OCI-LY7 (cell line): Measurements from ENCODE around the gene UBXN2A. TPM values are rescaled to one million over a fixed set of nuclear protein-coding genes. Genes with fewer than 3 reads are reported as not detected.

ENCODE experiments used
- BruUV-seq: library from RNA; stranded (reverse); fragments of 400-500 nt; replicated peaks from 2 replicates; lab custom pipeline; 2021; lab: Mats Ljungman, UMichigan
- CTCF ChIA-PET: fragments of 300-600 bp; sonication (Branson Sonifier 250); formaldehyde crosslinking; loops from one replicate; lab custom pipeline; 2022; ENCODE audit warnings: antibody characterized with exemption; ENCODE audit not compliant: unreplicated experiment; lab: Charles Lee
- POLR2A ChIA-PET: fragments of 300-600 bp; sonication (Branson Sonifier 250); formaldehyde crosslinking; loops from one replicate; lab custom pipeline; 2022; ENCODE audit warnings: antibody characterized with exemption; lab: Charles Lee
- DNase-seq: peaks from one replicate; pipeline ENCODE4 v3.0.0-alpha.2; 2015; ENCODE audit warnings: low spot score
- H2AFZ ChIP-seq: fragments of 200-600 bp; sonication (generic), shearing (Covaris generic); 2 replicates; pipeline ENCODE4 v1.6.1; 2014; ENCODE audit warnings: mild to moderate bottlenecking, antibody characterized with exemption, low read length, moderate library complexity
- H3K27ac ChIP-seq: fragments of 200-600 bp; sonication (generic); 2 replicates; pipeline ENCODE4 v1.5.1; 2014; ENCODE audit warnings: mixed run types, low read depth, mild to moderate bottlenecking, moderate library complexity, low read length, inconsistent platforms; ENCODE audit not compliant: poor library complexity, severe bottlenecking
- H3K36me3 ChIP-seq: fragments of 200-600 bp; sonication (generic); 2 replicates; pipeline ENCODE4 v1.6.1; 2014; ENCODE audit warnings: mild to moderate bottlenecking, antibody characterized with exemption, low read length, moderate library complexity, mixed read lengths; ENCODE audit not compliant: insufficient read depth
- H3K4me1 ChIP-seq: fragments of 200-600 bp; sonication (generic); 2 replicates; pipeline ENCODE4 v1.5.1; 2014; ENCODE audit warnings: mild to moderate bottlenecking, low read length; ENCODE audit not compliant: insufficient read depth, poor library complexity, severe bottlenecking
- H3K4me2 ChIP-seq: fragments of 200-600 bp; sonication (generic); 2 replicates; pipeline ENCODE4 v1.6.1; 2014; ENCODE audit warnings: mild to moderate bottlenecking, low read length
- H3K4me3 ChIP-seq: fragments of 200-600 bp; sonication (generic); 2 replicates; pipeline ENCODE4 v1.5.1; 2014; ENCODE audit warnings: mild to moderate bottlenecking, low read depth, low read length; ENCODE audit not compliant: poor library complexity, severe bottlenecking
- H3K79me2 ChIP-seq: fragments of 200-600 bp; sonication (generic); 2 replicates; pipeline ENCODE4 v1.6.1; 2016; ENCODE audit warnings: low read depth, mild to moderate bottlenecking, low read length, moderate library complexity, mixed read lengths; ENCODE audit not compliant: insufficient read depth
- H3K9me2 ChIP-seq: fragments of 200-600 bp; sonication (generic); 2 replicates; pipeline ENCODE4 v1.6.1; 2016; ENCODE audit warnings: mild to moderate bottlenecking, low read length, mixed read lengths; ENCODE audit not compliant: insufficient read depth
- H3K9me3 ChIP-seq: fragments of 200-600 bp; sonication (generic); 2 replicates; pipeline ENCODE4 v1.6.1; 2014; ENCODE audit warnings: mild to moderate bottlenecking, mixed run types, low read length, mixed read lengths
- H4K20me1 ChIP-seq: fragments of 200-600 bp; sonication (generic); 2 replicates; pipeline ENCODE4 v1.6.1; 2014; ENCODE audit warnings: mild to moderate bottlenecking, antibody characterized with exemption, low read length, moderate library complexity, mixed read lengths; ENCODE audit not compliant: insufficient read depth
- EZH2phosphoT487 ChIP-seq: fragments of 200-600 bp; sonication (generic); IDR thresholded peaks from 2 replicates; pipeline ENCODE4 v1.6.1; 2018; ENCODE audit warnings: low read depth, borderline replicate concordance, mild to moderate bottlenecking, mixed run types, antibody characterized with exemption, low read length, moderate library complexity, mixed read lengths
- intact Hi-C: fragments of 100-400 bp; cut with micrococcal nuclease; formaldehyde crosslinking; loops from one replicate; pipeline ENCODE4 v1.10.0; 2022; ENCODE audit not compliant: unreplicated experiment
- total RNA-seq, 2 experiments: library from RNA; depleted of rRNA in 1 of 2; stranded (reverse); fragments of >200 nt in 1 of 2; shearing (Covaris generic) in 1 of 2; gene quantifications; 2 replicates each; pipeline ENCODE4 v1.2.3, GENCODE V29; 2014 to 2022
- TF ChIP-seq, protein P1 (sequence below): fragments of 200-600 bp; sonication (generic); conservative IDR thresholded peaks from 2 replicates; pipeline ENCODE4 v1.5.1; 2014; ENCODE audit warnings: mild to moderate bottlenecking, antibody characterized with exemption, low read length, moderate library complexity, mixed read lengths

Gene UBXN2A
- total RNA-seq, 2 experiments from 2014 or later: 10.0 to 15.4 TPM

DNA sequence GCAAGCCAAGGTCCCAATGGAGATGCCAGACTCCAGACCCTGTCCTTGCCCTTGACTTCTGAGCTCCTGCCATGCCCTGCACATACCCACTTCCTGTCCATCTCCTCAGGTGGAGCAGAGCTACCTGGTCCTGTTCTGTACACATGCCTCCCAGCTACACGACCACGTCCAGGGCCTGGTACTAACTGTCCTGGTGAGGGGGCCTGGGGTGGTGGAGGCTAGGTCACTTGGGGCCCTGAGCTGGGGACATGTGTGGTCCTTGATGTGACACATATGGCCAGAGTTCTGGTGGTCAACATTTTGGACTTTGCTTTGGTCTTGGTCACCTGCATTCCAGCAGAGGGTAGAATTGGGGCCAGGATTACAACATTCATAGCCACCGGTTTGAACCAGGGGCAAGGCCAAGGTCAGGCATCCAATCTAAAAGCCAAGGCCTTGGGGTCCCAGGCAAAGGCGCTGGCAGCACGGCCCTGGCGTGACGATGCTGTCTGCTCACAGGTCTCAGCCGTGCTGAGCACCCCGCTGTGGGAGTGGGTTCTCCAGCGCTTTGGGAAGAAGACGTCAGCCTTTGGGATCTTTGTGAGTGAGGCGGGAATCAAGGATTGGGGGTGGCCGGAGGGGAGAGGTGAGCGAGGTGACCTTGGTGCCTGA lies 82.2 kb downstream of the UBXN2A start:
- Histone ChIP-seq H3K36me3 (peaks cover 4% of the 10 kb centered on the region; the same call in 1 of the 2 replicates), H2AFZ (no peak overlapping the region), H3K27ac (no peak overlapping the region), H4K20me1 (no peaks in the 10 kb centered on the region), H3K9me2 (no peaks in the 10 kb centered on the region), H3K4me1 (no peaks in the 10 kb centered on the region), H3K79me2 (no peaks in the 10 kb centered on the region), H3K4me3 (no peak overlapping the region), H3K9me3 (no peaks in the 10 kb centered on the region), H3K4me2 (no peak overlapping the region)
- no peak for DNase-seq
- intact Hi-C loops: no loop called here
- ChIA-PET POLR2A (interaction anchor here (0.6 kb wide), 1 partner anchor 16 kb away, joined by 3 read pairs; no protein-coding TSS in a partner anchor), CTCF (no interaction called here)
- no peak for TF ChIP-seq EZH2phosphoT487
- TF ChIP-seq, protein P1, sequence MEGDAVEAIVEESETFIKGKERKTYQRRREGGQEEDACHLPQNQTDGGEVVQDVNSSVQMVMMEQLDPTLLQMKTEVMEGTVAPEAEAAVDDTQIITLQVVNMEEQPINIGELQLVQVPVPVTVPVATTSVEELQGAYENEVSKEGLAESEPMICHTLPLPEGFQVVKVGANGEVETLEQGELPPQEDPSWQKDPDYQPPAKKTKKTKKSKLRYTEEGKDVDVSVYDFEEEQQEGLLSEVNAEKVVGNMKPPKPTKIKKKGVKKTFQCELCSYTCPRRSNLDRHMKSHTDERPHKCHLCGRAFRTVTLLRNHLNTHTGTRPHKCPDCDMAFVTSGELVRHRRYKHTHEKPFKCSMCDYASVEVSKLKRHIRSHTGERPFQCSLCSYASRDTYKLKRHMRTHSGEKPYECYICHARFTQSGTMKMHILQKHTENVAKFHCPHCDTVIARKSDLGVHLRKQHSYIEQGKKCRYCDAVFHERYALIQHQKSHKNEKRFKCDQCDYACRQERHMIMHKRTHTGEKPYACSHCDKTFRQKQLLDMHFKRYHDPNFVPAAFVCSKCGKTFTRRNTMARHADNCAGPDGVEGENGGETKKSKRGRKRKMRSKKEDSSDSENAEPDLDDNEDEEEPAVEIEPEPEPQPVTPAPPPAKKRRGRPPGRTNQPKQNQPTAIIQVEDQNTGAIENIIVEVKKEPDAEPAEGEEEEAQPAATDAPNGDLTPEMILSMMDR: no peak
- BruUV-seq: no TSS peak

DNA sequence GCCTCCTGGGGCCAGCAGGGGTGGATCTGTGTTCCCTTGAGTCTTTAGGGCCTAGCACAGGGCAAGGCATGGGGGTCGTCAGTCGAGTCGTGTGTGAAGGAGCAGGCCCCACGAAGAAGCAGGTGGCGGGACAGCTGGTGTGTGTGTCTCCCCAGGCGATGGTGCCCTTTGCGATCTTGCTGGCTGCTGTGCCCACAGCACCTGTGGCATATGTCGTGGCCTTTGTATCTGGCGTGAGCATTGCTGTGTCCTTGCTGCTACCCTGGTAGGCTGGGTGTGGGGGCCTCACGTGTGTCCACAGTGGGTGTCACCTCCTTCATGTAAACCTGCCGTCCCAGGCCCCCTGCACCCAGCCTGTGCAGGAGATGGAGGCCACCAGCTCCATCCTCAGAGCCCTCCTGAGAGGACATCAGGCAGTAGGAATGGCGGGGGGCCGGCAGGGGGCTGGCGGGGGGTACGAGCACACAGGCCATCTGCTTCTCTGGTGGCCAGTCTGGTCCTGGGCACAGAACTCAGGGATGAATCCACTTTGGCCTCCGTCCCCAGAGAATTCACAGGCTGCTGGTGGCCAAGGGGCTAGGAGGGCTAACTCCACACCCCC lies 82.8 kb downstream of the UBXN2A start:
- intact Hi-C loops: no loop called here
- H3K36me3 ChIP-seq: peaks cover 4% of the 10 kb centered on the region; the same call in 1 of the 2 replicates
- no peak for DNase-seq
- no peak overlapping the region for H3K27ac ChIP-seq
- POLR2A ChIA-PET: no interaction called here
- no peaks in the 10 kb centered on the region for H3K4me1 ChIP-seq
- H3K4me3 ChIP-seq: no peak overlapping the region
- no peak for TF ChIP-seq EZH2phosphoT487
- TF ChIP-seq, protein P1: no peak
- no peak overlapping the region for H2AFZ ChIP-seq
- no TSS peak for BruUV-seq
- no peaks in the 10 kb centered on the region for H3K9me2 ChIP-seq
- H3K4me2 ChIP-seq: no peak overlapping the region
- H3K9me3 ChIP-seq: no peaks in the 10 kb centered on the region
- CTCF ChIA-PET: no interaction called here
- H3K79me2 ChIP-seq: no peaks in the 10 kb centered on the region
- no peaks in the 10 kb centered on the region for H4K20me1 ChIP-seq

DNA sequence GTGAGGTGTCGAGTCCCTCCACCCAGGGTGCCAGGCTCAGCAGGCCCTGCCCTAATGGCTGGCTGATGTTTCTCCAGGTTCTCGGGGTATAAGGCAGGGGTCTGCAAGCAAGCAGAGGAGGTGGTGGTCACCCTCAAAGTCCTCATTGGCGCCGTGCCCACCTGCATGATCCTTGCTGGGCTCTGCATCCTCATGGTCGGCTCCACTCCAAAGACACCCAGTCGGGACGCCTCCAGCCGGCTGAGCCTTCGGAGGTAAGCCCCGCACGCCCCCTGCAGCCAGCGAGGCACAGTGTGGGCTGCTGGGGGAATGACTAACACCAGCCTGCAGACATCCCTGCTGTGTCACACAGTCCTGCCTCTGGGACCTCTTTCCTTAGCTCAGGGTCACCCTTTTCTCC lies 83.8 kb downstream of the UBXN2A start:
- ChIA-PET POLR2A (no interaction called here), CTCF (no interaction called here)
- H3K36me3 ChIP-seq: peaks cover 8% of the 10 kb centered on the region; the same call in 1 of the 2 replicates
- H3K4me3 ChIP-seq: no peak overlapping the region
- H3K9me3 ChIP-seq: no peaks in the 10 kb centered on the region
- TF ChIP-seq EZH2phosphoT487: no peak
- TF ChIP-seq, protein P1: no peak
- intact Hi-C loops: no loop called here
- BruUV-seq: no TSS peak
- DNase-seq: no peak
- H4K20me1 ChIP-seq: no peaks in the 10 kb centered on the region
- no peaks in the 10 kb centered on the region for H3K4me1 ChIP-seq
- no peak overlapping the region for H3K27ac ChIP-seq
- H3K9me2 ChIP-seq: no peaks in the 10 kb centered on the region
- H3K79me2 ChIP-seq: no peaks in the 10 kb centered on the region
- H3K4me2 ChIP-seq: no peak overlapping the region
- H2AFZ ChIP-seq: no peak overlapping the region
